ENCODE data around the gene CLK2. TPM values are rescaled to one million over a fixed set of nuclear protein-coding genes. Genes with fewer than 3 reads are reported as not detected.

CLK2 gene
- total and polyA plus RNA-seq, 9 of the 15 experiments (the other 6 are each of a cell fraction or from before 2014, with no cell fraction given): 13.5 to 81.4 (median 39.6) TPM

DNA sequence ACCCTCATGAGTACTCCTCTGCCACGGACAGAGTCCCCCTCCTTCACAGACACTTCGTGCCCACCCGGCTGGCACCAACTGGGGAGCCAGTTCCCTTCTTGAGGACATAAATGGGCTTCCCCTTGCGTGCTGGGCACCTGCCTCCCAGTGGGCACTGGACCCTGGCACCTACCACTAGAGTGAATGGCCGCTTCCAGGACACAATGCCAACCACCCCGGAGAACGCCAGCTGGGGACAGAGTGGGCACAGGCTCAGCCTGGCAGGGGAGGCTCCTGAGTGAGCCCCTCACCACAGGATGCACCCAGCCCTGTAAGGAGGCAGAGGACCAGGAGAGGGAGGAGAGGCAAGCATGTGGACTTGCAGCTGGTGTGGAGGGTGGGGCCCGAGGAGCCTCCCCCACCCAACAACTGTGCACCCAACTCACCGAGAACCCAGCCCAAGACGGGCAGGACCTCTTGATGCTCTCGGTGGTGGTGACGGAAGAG is 19.0 kb downstream of the CLK2 start:
- FAIRE-seq: no peak
- Histone ChIP-seq H3K79me2 (ENCODE audit: control insufficient read depth, insufficient read depth, low read length) (peaks cover 18% of the 10 kb centered on the region), H3K9me1 (ENCODE audit: control insufficient read depth, insufficient read depth, low read length) (no peaks in the 10 kb centered on the region), H3K4me3 (peak overlapping the region; percentile 58), H3K4me2 (ENCODE audit: insufficient read depth, low read length) (peak overlapping the region; percentile 81), H2AFZ (ENCODE audit: low read depth, low read length) (peak overlapping the region; percentile 93; the same call in 1 of the 2 replicates), H3K9me3 (replicated peaks; ENCODE audit: control insufficient read depth, insufficient read depth, low read depth, low read length) (no peaks in the 10 kb centered on the region), H3K9ac (ENCODE audit: insufficient read depth in 1 of 2, low read depth in 2 of 2, low read length in 2 of 2) (peak overlapping the region; percentile 75 to 97; a peak in 3 of 4 replicates), H3K27me3 (ENCODE audit: control insufficient read depth in 2 of 2, insufficient read depth in 2 of 2, low read length in 2 of 2) (no peaks in the 10 kb centered on the region), H3K27ac (ENCODE audit: extremely low read depth, low read depth, low read length) (peak overlapping the region; percentile 65; the same call in 2 of the 3 replicates), H3K4me1 (replicated peaks in 1 of 2; ENCODE audit: control insufficient read depth in 2 of 2, insufficient read depth in 2 of 2, low read length in 2 of 2) (peaks cover 25 to 48% of the 10 kb centered on the region in 2 experiments), H4K20me1 (replicated peaks; ENCODE audit: control insufficient read depth, insufficient read depth, low read length) (no peaks in the 10 kb centered on the region), H3K36me3 (ENCODE audit: control insufficient read depth, insufficient read depth, low read length) (peaks cover 35% of the 10 kb centered on the region; the same call in 2 of the 3 replicates)
- intact Hi-C loops (cut with micrococcal nuclease): loop anchor here (5.0 to 10.0 kb wide), 2 partner anchors 251 to 338 kb away; no protein-coding TSS in a partner anchor
- ChIA-PET CTCF (ENCODE audit: low intra/inter-chr PET ratio) (interaction anchor here (1.2 kb wide), 1 partner anchor 69 kb away, joined by 4 read pairs; no protein-coding TSS in a partner anchor), POLR2A (no interaction called here)
- peak in 2 of 4 experiments; percentile 23 to 31 for DNase-seq (ENCODE audit: extremely low read depth in 1 of 4, low spot score in 3 of 4)
- WGBS (ENCODE audit: insufficient coverage, low coverage, missing lambda C conversion rate): 48% methylated on average over 10 of the region's 12 CpGs
- BruUV-seq (replicated peaks): no TSS peak
- ATAC-seq: no peak
- in situ Hi-C loops (cut with MboI): loop anchor here (10.0 kb wide), 1 partner anchor 341 kb away; no protein-coding TSS in a partner anchor
- no peak for TF ChIP-seq KLF6 (CRISPR knock-in tag; IDR thresholded peaks at IDR 0.05; ENCODE audit: borderline replicate concordance)
- 0 out of 2 replicates have a peak, but pooled peaks have one; percentile 7 for TF ChIP-seq MTA3 (IDR thresholded peaks at IDR 0.05; ENCODE audit: borderline replicate concordance)
- no peak for TF ChIP-seq STAT5A (IDR thresholded peaks at IDR 0.05; ENCODE audit: borderline replicate concordance, low read length)
- TF ChIP-seq, protein P1, sequence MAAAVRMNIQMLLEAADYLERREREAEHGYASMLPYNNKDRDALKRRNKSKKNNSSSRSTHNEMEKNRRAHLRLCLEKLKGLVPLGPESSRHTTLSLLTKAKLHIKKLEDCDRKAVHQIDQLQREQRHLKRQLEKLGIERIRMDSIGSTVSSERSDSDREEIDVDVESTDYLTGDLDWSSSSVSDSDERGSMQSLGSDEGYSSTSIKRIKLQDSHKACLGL (CRISPR knock-in tag; IDR thresholded peaks at IDR 0.05; ENCODE audit: borderline replicate concordance, poor library complexity, severe bottlenecking): no peak
- no peak for TF ChIP-seq TFAM (CRISPR knock-in tag; conservative IDR thresholded peaks at IDR 0.05)
- no peak for TF ChIP-seq ATF1 (CRISPR knock-in tag; IDR thresholded peaks at IDR 0.05)
- TF ChIP-seq ATF1 (tag; IDR thresholded peaks at IDR 0.05): no peak
- TF ChIP-seq ZNF696 (CRISPR knock-in tag; conservative IDR thresholded peaks at IDR 0.05): no peak
- no peak for TF ChIP-seq MYBL2 (IDR thresholded peaks at IDR 0.05; ENCODE audit: low read depth)
- no peak for TF ChIP-seq MYBL2 (CRISPR knock-in tag; IDR thresholded peaks at IDR 0.05; ENCODE audit: borderline replicate concordance)
- TF ChIP-seq, protein P2, sequence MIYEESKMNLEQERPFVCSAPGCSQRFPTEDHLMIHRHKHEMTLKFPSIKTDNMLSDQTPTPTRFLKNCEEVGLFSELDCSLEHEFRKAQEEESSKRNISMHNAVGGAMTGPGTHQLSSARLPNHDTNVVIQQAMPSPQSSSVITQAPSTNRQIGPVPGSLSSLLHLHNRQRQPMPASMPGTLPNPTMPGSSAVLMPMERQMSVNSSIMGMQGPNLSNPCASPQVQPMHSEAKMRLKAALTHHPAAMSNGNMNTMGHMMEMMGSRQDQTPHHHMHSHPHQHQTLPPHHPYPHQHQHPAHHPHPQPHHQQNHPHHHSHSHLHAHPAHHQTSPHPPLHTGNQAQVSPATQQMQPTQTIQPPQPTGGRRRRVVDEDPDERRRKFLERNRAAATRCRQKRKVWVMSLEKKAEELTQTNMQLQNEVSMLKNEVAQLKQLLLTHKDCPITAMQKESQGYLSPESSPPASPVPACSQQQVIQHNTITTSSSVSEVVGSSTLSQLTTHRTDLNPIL (CRISPR knock-in tag; IDR thresholded peaks at IDR 0.05): no peak
- TF ChIP-seq, protein P3, sequence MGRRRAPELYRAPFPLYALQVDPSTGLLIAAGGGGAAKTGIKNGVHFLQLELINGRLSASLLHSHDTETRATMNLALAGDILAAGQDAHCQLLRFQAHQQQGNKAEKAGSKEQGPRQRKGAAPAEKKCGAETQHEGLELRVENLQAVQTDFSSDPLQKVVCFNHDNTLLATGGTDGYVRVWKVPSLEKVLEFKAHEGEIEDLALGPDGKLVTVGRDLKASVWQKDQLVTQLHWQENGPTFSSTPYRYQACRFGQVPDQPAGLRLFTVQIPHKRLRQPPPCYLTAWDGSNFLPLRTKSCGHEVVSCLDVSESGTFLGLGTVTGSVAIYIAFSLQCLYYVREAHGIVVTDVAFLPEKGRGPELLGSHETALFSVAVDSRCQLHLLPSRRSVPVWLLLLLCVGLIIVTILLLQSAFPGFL (CRISPR knock-in tag; IDR thresholded peaks at IDR 0.05): no peak
- no peak for TF ChIP-seq FOXM1 (IDR thresholded peaks at IDR 0.05; ENCODE audit: low read depth)
- TF ChIP-seq FOXM1 (CRISPR knock-in tag; IDR thresholded peaks at IDR 0.05; ENCODE audit: low read depth): 0 out of 2 replicates have a peak, but pooled peaks have one; percentile 10
- TF ChIP-seq ZNF77 (CRISPR knock-in tag; IDR thresholded peaks at IDR 0.05): no peak
- TF ChIP-seq, protein P4, sequence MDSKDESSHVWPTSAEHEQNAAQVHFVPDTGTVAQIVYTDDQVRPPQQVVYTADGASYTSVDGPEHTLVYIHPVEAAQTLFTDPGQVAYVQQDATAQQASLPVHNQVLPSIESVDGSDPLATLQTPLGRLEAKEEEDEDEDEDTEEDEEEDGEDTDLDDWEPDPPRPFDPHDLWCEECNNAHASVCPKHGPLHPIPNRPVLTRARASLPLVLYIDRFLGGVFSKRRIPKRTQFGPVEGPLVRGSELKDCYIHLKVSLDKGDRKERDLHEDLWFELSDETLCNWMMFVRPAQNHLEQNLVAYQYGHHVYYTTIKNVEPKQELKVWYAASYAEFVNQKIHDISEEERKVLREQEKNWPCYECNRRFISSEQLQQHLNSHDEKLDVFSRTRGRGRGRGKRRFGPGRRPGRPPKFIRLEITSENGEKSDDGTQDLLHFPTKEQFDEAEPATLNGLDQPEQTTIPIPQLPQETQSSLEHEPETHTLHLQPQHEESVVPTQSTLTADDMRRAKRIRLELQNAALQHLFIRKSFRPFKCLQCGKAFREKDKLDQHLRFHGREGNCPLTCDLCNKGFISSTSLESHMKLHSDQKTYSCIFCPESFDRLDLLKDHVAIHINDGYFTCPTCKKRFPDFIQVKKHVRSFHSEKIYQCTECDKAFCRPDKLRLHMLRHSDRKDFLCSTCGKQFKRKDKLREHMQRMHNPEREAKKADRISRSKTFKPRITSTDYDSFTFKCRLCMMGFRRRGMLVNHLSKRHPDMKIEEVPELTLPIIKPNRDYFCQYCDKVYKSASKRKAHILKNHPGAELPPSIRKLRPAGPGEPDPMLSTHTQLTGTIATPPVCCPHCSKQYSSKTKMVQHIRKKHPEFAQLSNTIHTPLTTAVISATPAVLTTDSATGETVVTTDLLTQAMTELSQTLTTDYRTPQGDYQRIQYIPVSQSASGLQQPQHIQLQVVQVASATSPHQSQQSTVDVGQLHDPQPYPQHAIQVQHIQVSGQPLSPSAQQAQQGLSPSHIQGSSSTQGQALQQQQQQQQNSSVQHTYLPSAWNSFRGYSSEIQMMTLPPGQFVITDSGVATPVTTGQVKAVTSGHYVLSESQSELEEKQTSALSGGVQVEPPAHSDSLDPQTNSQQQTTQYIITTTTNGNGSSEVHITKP (IDR thresholded peaks at IDR 0.05; ENCODE audit: partially characterized antibody): no peak
- no peak for TF ChIP-seq PURB (CRISPR knock-in tag; IDR thresholded peaks at IDR 0.05; ENCODE audit: low read depth)
